ENCODE data around the gene USP50. TPM values are rescaled to one million over a fixed set of nuclear protein-coding genes. Genes with fewer than 3 reads are reported as not detected.
"Not testable (repeated sequence)": the region's sequence is repeated elsewhere in the genome, so short reads cannot be mapped to it uniquely, and the experiment has no call there.

USP50 gene
- total and polyA plus RNA-seq, 4 donors = 0.42 to 0.93 TPM; not detected in 2

GRCh38 chr15:50577492-50577891 lies 31.0 kb upstream of the USP50 start (continued):
- TF ChIP-seq CTCF (IDR thresholded peaks at IDR 0.05; ENCODE audit: low read depth, low read length, missing input control) (no peak), ATF3 (IDR thresholded peaks at IDR 0.05) (no peak), HNF4G (IDR thresholded peaks at IDR 0.05) (no peak)

- Histone ChIP-seq H3K9me3 (ENCODE audit: control insufficient read depth in 4 of 4, low read length in 3 of 4) (no peaks in the 10 kb centered on the region), H3K36me3 (ENCODE audit: control insufficient read depth in 4 of 4, insufficient read depth in 3 of 4, low read depth in 1 of 4, low read length in 3 of 4) (peaks cover 4 to 79% (median 57%) of the 10 kb centered on the region in 4 donors), H3K27me3 (ENCODE audit: control insufficient read depth in 4 of 4, insufficient read depth in 4 of 4, low read length in 3 of 4) (no peaks in the 10 kb centered on the region), H3K4me3 (ENCODE audit: low read depth in 1 of 3, low read length in 3 of 3) (no peak overlapping the region), H3K4me1 (ENCODE audit: control insufficient read depth in 4 of 4, insufficient read depth in 4 of 4, low read length in 3 of 4) (no peaks in the 10 kb centered on the region), H3K27ac (ENCODE audit: low read depth in 1 of 2, low read length in 2 of 2) (no peak overlapping the region), H3K9ac (ENCODE audit: low read depth in 1 of 2, low read length in 2 of 2) (no peak overlapping the region)
- no peak for TF ChIP-seq NR2F2 (IDR thresholded peaks at IDR 0.05)
- no peak for TF ChIP-seq MAX (IDR thresholded peaks at IDR 0.05)
- no peak for TF ChIP-seq RAD21 (IDR thresholded peaks at IDR 0.05)
- TF ChIP-seq ATF3 (IDR thresholded peaks at IDR 0.05) = no peak
- TF ChIP-seq ZBTB33 (IDR thresholded peaks at IDR 0.05) = no peak
- TF ChIP-seq JUND (IDR thresholded peaks at IDR 0.05) = no peak
- TF ChIP-seq FOXA1 (IDR thresholded peaks at IDR 0.05) = no peak
- TF ChIP-seq CTCF (IDR thresholded peaks at IDR 0.05; ENCODE audit: low read depth, low read length, missing input control) = no peak
- TF ChIP-seq GABPA (IDR thresholded peaks at IDR 0.05 in 1 of 2, conservative IDR thresholded peaks at IDR 0.05 in 1 of 2) = no peak
- no peak for TF ChIP-seq HNF4A (conservative IDR thresholded peaks at IDR 0.05)
- no peak for TF ChIP-seq REST (IDR thresholded peaks at IDR 0.05)
- TF ChIP-seq SP1 (IDR thresholded peaks at IDR 0.05) = no peak
- TF ChIP-seq YY1 (IDR thresholded peaks at IDR 0.05) = no peak
- no peak for TF ChIP-seq TAF1 (conservative IDR thresholded peaks at IDR 0.05)
- TF ChIP-seq FOXA2 (IDR thresholded peaks at IDR 0.05) = no peak
- no peak for TF ChIP-seq RXRA (IDR thresholded peaks at IDR 0.05)
- 96% methylated on average over 1 of the region's 1 CpG for WGBS
- no peak for DNase-seq (ENCODE audit: low spot score)
Observed at GRCh38 chr15:50576166-50576565, 29.7 kb upstream of the USP50 start.

GRCh38 chr15:50573842-50574241 lies 27.4 kb upstream of the USP50 start:
- H3K36me3 ChIP-seq (ENCODE audit: control insufficient read depth in 4 of 4, insufficient read depth in 3 of 4, low read depth in 1 of 4, low read length in 3 of 4) = peaks cover 4 to 79% (median 59%) of the 10 kb centered on the region in 4 donors
- not testable (repeated sequence) for H3K4me3 ChIP-seq (ENCODE audit: low read depth in 1 of 3, low read length in 3 of 3); H3K27ac ChIP-seq (ENCODE audit: low read depth in 1 of 2, low read length in 2 of 2); H3K4me1 ChIP-seq (ENCODE audit: control insufficient read depth in 4 of 4, insufficient read depth in 4 of 4, low read length in 3 of 4); H3K27me3 ChIP-seq (ENCODE audit: control insufficient read depth in 4 of 4, insufficient read depth in 4 of 4, low read length in 3 of 4); DNase-seq (ENCODE audit: low spot score); H3K9ac ChIP-seq (ENCODE audit: low read depth in 1 of 2, low read length in 2 of 2); H3K9me3 ChIP-seq (ENCODE audit: control insufficient read depth in 4 of 4, low read length in 3 of 4)
- WGBS = 95% methylated on average over 5 of the region's 5 CpGs
